ENCODE measurements around the gene UVRAG.
A peak's percentile ranks its signal among the peaks of the same experiment; 100 is the strongest.

GRCh38 chr11:75815345-75816168 is 547 bp downstream of the UVRAG start:
- TF ChIP-seq CTCF (IDR thresholded peaks at IDR 0.05 in 4 of 5, conservative IDR thresholded peaks at IDR 0.05 in 1 of 5) (no peak), POLR2A (IDR thresholded peaks at IDR 0.05) (peak in 1 of 2 donors; percentile 24)

Measured in gastrocnemius medialis (tissue), 4 donors.